ENCODE measurements around the gene HSDL2. TPM values are rescaled to one million over a fixed set of nuclear protein-coding genes. Genes with fewer than 3 reads are reported as not detected.

Gene HSDL2
- total and polyA plus RNA-seq, 4 donors: 27.6 to 42.0 (median 34.0) TPM

- Histone ChIP-seq H3K27me3 (ENCODE audit: control insufficient read depth in 1 of 2, insufficient read depth in 2 of 2, low read length in 1 of 2) (no peaks in the 10 kb centered on the region), H3K36me3 (ENCODE audit: control insufficient read depth in 1 of 2, insufficient read depth in 2 of 2, low read length in 1 of 2) (peaks cover 0 to 2% of the 10 kb centered on the region in 2 donors), H3K27ac (ENCODE audit: low read depth in 1 of 2, low read length in 2 of 2) (no peak overlapping the region), H3K4me3 (ENCODE audit: low read length in 2 of 2) (no peak overlapping the region), H3K4me1 (ENCODE audit: control insufficient read depth in 1 of 2, insufficient read depth in 2 of 2, low read length in 2 of 2) (no peaks in the 10 kb centered on the region), H3K9me3 (ENCODE audit: control insufficient read depth, low read length) (no peaks in the 10 kb centered on the region)
- WGBS, 2 donors: 93 to 94% methylated on average over 2 of the region's 2 CpGs
- intact Hi-C loops (cut with DNase I): no loop called here
- no peak for DNase-seq
- ATAC-seq (ENCODE audit: low FRiP score): no peak
Measured at GRCh38 chr9:112439171-112439570, 59.3 kb downstream of the HSDL2 start.

GRCh38 chr9:112439825-112440224 lies 59.9 kb downstream of the HSDL2 start:
- Histone ChIP-seq H3K27me3 (ENCODE audit: control insufficient read depth in 1 of 2, insufficient read depth in 2 of 2, low read length in 1 of 2) (no peaks in the 10 kb centered on the region), H3K4me3 (ENCODE audit: low read length in 2 of 2) (no peak overlapping the region), H3K4me1 (ENCODE audit: control insufficient read depth in 1 of 2, insufficient read depth in 2 of 2, low read length in 2 of 2) (no peaks in the 10 kb centered on the region), H3K9me3 (ENCODE audit: control insufficient read depth, low read length) (no peaks in the 10 kb centered on the region), H3K27ac (ENCODE audit: low read depth in 1 of 2, low read length in 2 of 2) (no peak overlapping the region), H3K36me3 (ENCODE audit: control insufficient read depth in 1 of 2, insufficient read depth in 2 of 2, low read length in 1 of 2) (peaks cover 0 to 2% of the 10 kb centered on the region in 2 donors)
- intact Hi-C loops (cut with DNase I): loop anchor here in 1 of 2 donors (5.0 kb wide), 1 partner anchor 58 kb away; the partner anchor contains the start of gene HSDL2
- ATAC-seq (ENCODE audit: low FRiP score) (no peak), DNase-seq (no peak)
- WGBS, 2 donors: 97 to 98% methylated on average over 2 of the region's 2 CpGs

GRCh38 chr9:112443200-112443599 lies 63.3 kb downstream of the HSDL2 start:
- Histone ChIP-seq H3K9me3 (ENCODE audit: control insufficient read depth, low read length) (no peaks in the 10 kb centered on the region), H3K4me3 (ENCODE audit: low read length in 2 of 2) (no peak overlapping the region), H3K27ac (ENCODE audit: low read depth in 1 of 2, low read length in 2 of 2) (no peak overlapping the region), H3K4me1 (ENCODE audit: control insufficient read depth in 1 of 2, insufficient read depth in 2 of 2, low read length in 2 of 2) (no peaks in the 10 kb centered on the region), H3K27me3 (ENCODE audit: control insufficient read depth in 1 of 2, insufficient read depth in 2 of 2, low read length in 1 of 2) (no peaks in the 10 kb centered on the region), H3K36me3 (ENCODE audit: control insufficient read depth in 1 of 2, insufficient read depth in 2 of 2, low read length in 1 of 2) (peaks cover 0 to 2% of the 10 kb centered on the region in 2 donors)
- no peak for ATAC-seq (ENCODE audit: low FRiP score)
- no peak for DNase-seq
- intact Hi-C loops (cut with DNase I): loop anchor here in 1 of 2 donors (5.0 kb wide), 1 partner anchor 61 kb away; the partner anchor contains the start of gene HSDL2

GRCh38 chr9:112443636-112444035 lies 63.7 kb downstream of the HSDL2 start:
- intact Hi-C loops (cut with DNase I): loop anchor here in 1 of 2 donors (5.0 kb wide), 1 partner anchor 61 kb away; the partner anchor contains the start of gene HSDL2
- DNase-seq: no peak
- no peak for ATAC-seq (ENCODE audit: low FRiP score)
- Histone ChIP-seq H3K4me1 (ENCODE audit: control insufficient read depth in 1 of 2, insufficient read depth in 2 of 2, low read length in 2 of 2) (no peaks in the 10 kb centered on the region), H3K4me3 (ENCODE audit: low read length in 2 of 2) (no peak overlapping the region), H3K36me3 (ENCODE audit: control insufficient read depth in 1 of 2, insufficient read depth in 2 of 2, low read length in 1 of 2) (peaks cover 0 to 2% of the 10 kb centered on the region in 2 donors), H3K27me3 (ENCODE audit: control insufficient read depth in 1 of 2, insufficient read depth in 2 of 2, low read length in 1 of 2) (no peaks in the 10 kb centered on the region), H3K27ac (ENCODE audit: low read depth in 1 of 2, low read length in 2 of 2) (no peak overlapping the region), H3K9me3 (ENCODE audit: control insufficient read depth, low read length) (no peaks in the 10 kb centered on the region)
- 89 to 96% methylated on average over 1 of the region's 1 CpG for WGBS, 2 donors

- Histone ChIP-seq H3K4me3 (ENCODE audit: low read length in 2 of 2) (no peak overlapping the region), H3K36me3 (ENCODE audit: control insufficient read depth in 1 of 2, insufficient read depth in 2 of 2, low read length in 1 of 2) (peaks cover 0 to 2% of the 10 kb centered on the region in 2 donors), H3K27me3 (ENCODE audit: control insufficient read depth in 1 of 2, insufficient read depth in 2 of 2, low read length in 1 of 2) (no peaks in the 10 kb centered on the region), H3K4me1 (ENCODE audit: control insufficient read depth in 1 of 2, insufficient read depth in 2 of 2, low read length in 2 of 2) (no peaks in the 10 kb centered on the region), H3K9me3 (ENCODE audit: control insufficient read depth, low read length) (no peaks in the 10 kb centered on the region), H3K27ac (ENCODE audit: low read depth in 1 of 2, low read length in 2 of 2) (no peak overlapping the region)
- ATAC-seq (ENCODE audit: low FRiP score) (no peak), DNase-seq (no peak)
- intact Hi-C loops (cut with DNase I): no loop called here
- 39 to 76% methylated on average over 1 of the region's 1 CpG for WGBS, 2 donors
Measured at GRCh38 chr9:112445196-112445595, 65.3 kb downstream of the HSDL2 start.

GRCh38 chr9:112446080-112446479 lies 66.2 kb downstream of the HSDL2 start:
- Histone ChIP-seq H3K27ac (ENCODE audit: low read depth in 1 of 2, low read length in 2 of 2) (peak overlapping the region; percentile 1 to 33), H3K4me1 (ENCODE audit: control insufficient read depth in 1 of 2, insufficient read depth in 2 of 2, low read length in 2 of 2) (no peaks in the 10 kb centered on the region), H3K9me3 (ENCODE audit: control insufficient read depth, low read length) (no peaks in the 10 kb centered on the region), H3K36me3 (ENCODE audit: control insufficient read depth in 1 of 2, insufficient read depth in 2 of 2, low read length in 1 of 2) (peaks cover 0 to 2% of the 10 kb centered on the region in 2 donors), H3K4me3 (ENCODE audit: low read length in 2 of 2) (no peak overlapping the region), H3K27me3 (ENCODE audit: control insufficient read depth in 1 of 2, insufficient read depth in 2 of 2, low read length in 1 of 2) (no peaks in the 10 kb centered on the region)
- ATAC-seq (ENCODE audit: low FRiP score): no peak
- intact Hi-C loops (cut with DNase I): no loop called here
- WGBS, 2 donors: 98% methylated on average over 2 of the region's 2 CpGs
- no peak for DNase-seq

- H3K27ac ChIP-seq (ENCODE audit: low read depth in 1 of 2, low read length in 2 of 2): peak overlapping the region; percentile 65 to 89
- no peaks in the 10 kb centered on the region for H3K27me3 ChIP-seq (ENCODE audit: control insufficient read depth in 1 of 2, insufficient read depth in 2 of 2, low read length in 1 of 2)
- H3K36me3 ChIP-seq (ENCODE audit: control insufficient read depth in 1 of 2, insufficient read depth in 2 of 2, low read length in 1 of 2): no peaks in the 10 kb centered on the region
- DNase-seq (no peak), ATAC-seq (ENCODE audit: low FRiP score) (no peak)
- no peak overlapping the region for H3K4me3 ChIP-seq (ENCODE audit: low read length in 2 of 2)
- intact Hi-C loops (cut with DNase I): no loop called here
- WGBS, 2 donors: 75 to 76% methylated on average over 2 of the region's 2 CpGs
- H3K4me1 ChIP-seq (ENCODE audit: control insufficient read depth in 1 of 2, insufficient read depth in 2 of 2, low read length in 2 of 2): no peaks in the 10 kb centered on the region
- no peaks in the 10 kb centered on the region for H3K9me3 ChIP-seq (ENCODE audit: control insufficient read depth, low read length)
Measured at GRCh38 chr9:112446526-112446925, 66.6 kb downstream of the HSDL2 start.

- 3 to 6% methylated on average over 2 of the region's 2 CpGs for WGBS, 2 donors
Measured at GRCh38 chr9:112447283-112447761, 67.4 kb downstream of the HSDL2 start.

GRCh38 chr9:112462855-112463254 lies 82.9 kb downstream of the HSDL2 start:
- Histone ChIP-seq H3K4me1 (ENCODE audit: control insufficient read depth in 1 of 2, insufficient read depth in 2 of 2, low read length in 2 of 2) (no peaks in the 10 kb centered on the region), H3K27me3 (ENCODE audit: control insufficient read depth in 1 of 2, insufficient read depth in 2 of 2, low read length in 1 of 2) (no peaks in the 10 kb centered on the region), H3K36me3 (ENCODE audit: control insufficient read depth in 1 of 2, insufficient read depth in 2 of 2, low read length in 1 of 2) (peaks cover 2 to 8% of the 10 kb centered on the region in 2 donors), H3K27ac (ENCODE audit: low read depth in 1 of 2, low read length in 2 of 2) (no peak overlapping the region), H3K9me3 (ENCODE audit: control insufficient read depth, low read length) (no peaks in the 10 kb centered on the region), H3K4me3 (ENCODE audit: low read length in 2 of 2) (no peak overlapping the region)
- ATAC-seq (ENCODE audit: low FRiP score) (no peak), DNase-seq (no peak)
- intact Hi-C loops (cut with DNase I): no loop called here
- WGBS, 2 donors: 99 to 100% methylated on average over 1 of the region's 1 CpG

More at GRCh38 chr9:112447283-112447761, 67.4 kb downstream of the HSDL2 start:
- peak; percentile 60 for ATAC-seq (ENCODE audit: low FRiP score)
- Histone ChIP-seq H3K27me3 (ENCODE audit: control insufficient read depth in 1 of 2, insufficient read depth in 2 of 2, low read length in 1 of 2) (no peaks in the 10 kb centered on the region), H3K27ac (ENCODE audit: low read depth in 1 of 2, low read length in 2 of 2) (peak overlapping the region in 1 of 2 donors; percentile 89), H3K4me3 (ENCODE audit: low read length in 2 of 2) (no peak overlapping the region), H3K9me3 (ENCODE audit: control insufficient read depth, low read length) (no peaks in the 10 kb centered on the region), H3K36me3 (ENCODE audit: control insufficient read depth in 1 of 2, insufficient read depth in 2 of 2, low read length in 1 of 2) (no peaks in the 10 kb centered on the region), H3K4me1 (ENCODE audit: control insufficient read depth in 1 of 2, insufficient read depth in 2 of 2, low read length in 2 of 2) (no peaks in the 10 kb centered on the region)
- intact Hi-C loops (cut with DNase I): no loop called here
- no peak for DNase-seq

All from aorta (tissue), 5 donors.